AG04450 (cell line): ENCODE measurements around the gene METTL17. TPM values are rescaled to one million over a fixed set of nuclear protein-coding genes. Genes with fewer than 3 reads are reported as not detected.

Experiments used
- CTCF ChIA-PET: fragments of 300-600, 350-600 bp; formaldehyde crosslinking; extraction: SDS; loops from one replicate; lab custom pipeline; 2022; ENCODE audit warnings: antibody characterized with exemption, inconsistent platforms; lab: Charles Lee
- POLR2A ChIA-PET: fragments of 350-600 bp; formaldehyde crosslinking; extraction: SDS; loops from one replicate; lab custom pipeline; 2021; ENCODE audit warnings: antibody characterized with exemption, inconsistent platforms; lab: Yijun Ruan, JAX
- DNase-seq: peaks from one replicate; pipeline ENCODE4 v3.0.0-alpha.2; 2011; ENCODE audit warnings: low read depth, low spot score
- H3K27ac ChIP-seq: one replicate; pipeline ENCODE4 v1.5.1; 2012; ENCODE audit warnings: low read depth, low read length, control low read depth
- H3K27me3 ChIP-seq: one replicate; pipeline ENCODE4 v1.6.0; 2012; ENCODE audit warnings: low read length; ENCODE audit not compliant: control insufficient read depth, insufficient read depth
- H3K4me3 ChIP-seq: 2 replicates; pipeline ENCODE4 v1.5.1; 2011; ENCODE audit warnings: mild to moderate bottlenecking, low read depth, low read length, control low read depth
- H3K9me3 ChIP-seq: 2 replicates; pipeline ENCODE4 v1.5.1; 2012; ENCODE audit warnings: low read length; ENCODE audit not compliant: control insufficient read depth, insufficient read depth
- polyA plus RNA-seq: library from polyadenylated mRNA; depleted of rRNA; stranded (reverse); fragments of >200 nt; gene quantifications from 2 replicates; pipeline ENCODE4 v1.2.3, GENCODE V29; 2011
- TF ChIP-seq, protein P1 (sequence below): IDR thresholded peaks from 2 replicates; pipeline ENCODE4 v1.5.1; 2011; ENCODE audit warnings: low read depth, low read length, control low read depth, inconsistent platforms

METTL17 gene
- polyA plus RNA-seq, 1 experiment = 62.7 TPM

DNA sequence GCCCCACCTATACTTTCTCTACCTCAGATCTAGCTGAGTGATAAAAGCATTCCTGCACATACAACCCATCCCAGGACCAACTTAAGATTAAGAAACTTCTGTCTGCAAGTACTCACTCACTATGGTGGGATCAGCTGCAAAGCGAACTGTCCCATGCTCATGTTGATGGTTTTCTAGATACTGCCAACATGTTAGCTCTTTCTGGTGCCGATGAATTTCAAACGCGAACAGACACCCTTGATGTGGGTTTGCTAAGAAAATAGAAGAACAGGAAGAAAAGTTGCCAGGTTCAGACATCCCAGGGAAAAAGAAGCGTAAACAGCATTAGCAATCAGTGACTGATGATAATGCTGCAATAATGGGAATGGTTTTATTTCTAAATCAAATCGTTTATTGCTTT lies 7.8 kb downstream of the METTL17 start:
- ChIA-PET POLR2A (interaction anchor here (0.5 kb wide), 1 partner anchor 22 kb away, joined by 3 read pairs; no protein-coding TSS in a partner anchor), CTCF (interaction anchor here (0.6 to 7.7 kb wide), 8 partner anchors 8 to 140 kb away, joined by 3 to 55 read pairs (median 6); no protein-coding TSS in a partner anchor)
- Histone ChIP-seq H3K27ac (no peak overlapping the region), H3K4me3 (no peak overlapping the region), H3K27me3 (no peaks in the 10 kb centered on the region), H3K9me3 (no peaks in the 10 kb centered on the region)
- TF ChIP-seq, protein P1, sequence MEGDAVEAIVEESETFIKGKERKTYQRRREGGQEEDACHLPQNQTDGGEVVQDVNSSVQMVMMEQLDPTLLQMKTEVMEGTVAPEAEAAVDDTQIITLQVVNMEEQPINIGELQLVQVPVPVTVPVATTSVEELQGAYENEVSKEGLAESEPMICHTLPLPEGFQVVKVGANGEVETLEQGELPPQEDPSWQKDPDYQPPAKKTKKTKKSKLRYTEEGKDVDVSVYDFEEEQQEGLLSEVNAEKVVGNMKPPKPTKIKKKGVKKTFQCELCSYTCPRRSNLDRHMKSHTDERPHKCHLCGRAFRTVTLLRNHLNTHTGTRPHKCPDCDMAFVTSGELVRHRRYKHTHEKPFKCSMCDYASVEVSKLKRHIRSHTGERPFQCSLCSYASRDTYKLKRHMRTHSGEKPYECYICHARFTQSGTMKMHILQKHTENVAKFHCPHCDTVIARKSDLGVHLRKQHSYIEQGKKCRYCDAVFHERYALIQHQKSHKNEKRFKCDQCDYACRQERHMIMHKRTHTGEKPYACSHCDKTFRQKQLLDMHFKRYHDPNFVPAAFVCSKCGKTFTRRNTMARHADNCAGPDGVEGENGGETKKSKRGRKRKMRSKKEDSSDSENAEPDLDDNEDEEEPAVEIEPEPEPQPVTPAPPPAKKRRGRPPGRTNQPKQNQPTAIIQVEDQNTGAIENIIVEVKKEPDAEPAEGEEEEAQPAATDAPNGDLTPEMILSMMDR = no peak
- no peak for DNase-seq

DNA sequence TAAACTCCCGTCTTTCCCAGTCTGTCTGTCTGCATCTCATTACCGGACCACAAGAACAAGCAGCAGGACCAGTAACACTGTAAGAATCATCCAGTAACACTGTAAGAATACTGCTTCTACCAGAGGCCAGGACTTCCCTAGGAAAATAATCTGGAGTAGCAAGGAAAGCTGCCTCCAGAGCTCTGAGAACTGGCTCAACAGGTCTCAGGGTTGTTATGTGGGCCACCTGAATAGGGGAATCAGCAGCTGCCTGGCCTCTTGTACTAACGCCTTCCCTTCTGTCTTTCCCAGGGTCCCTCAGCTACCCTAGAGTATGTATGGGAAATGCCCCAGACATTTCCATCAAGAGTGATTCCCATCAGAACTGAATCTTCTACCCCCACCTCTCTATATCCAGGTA lies 8.4 kb downstream of the METTL17 start:
- ChIA-PET CTCF (interaction anchor here (1.3 to 7.7 kb wide), 5 partner anchors 10 to 106 kb away, joined by 3 to 55 read pairs (median 19); no protein-coding TSS in a partner anchor), POLR2A (no interaction called here)
- Histone ChIP-seq H3K27me3 (no peaks in the 10 kb centered on the region), H3K9me3 (no peaks in the 10 kb centered on the region), H3K4me3 (no peak overlapping the region), H3K27ac (no peak overlapping the region)
- DNase-seq = no peak
- TF ChIP-seq, protein P1 = no peak

DNA sequence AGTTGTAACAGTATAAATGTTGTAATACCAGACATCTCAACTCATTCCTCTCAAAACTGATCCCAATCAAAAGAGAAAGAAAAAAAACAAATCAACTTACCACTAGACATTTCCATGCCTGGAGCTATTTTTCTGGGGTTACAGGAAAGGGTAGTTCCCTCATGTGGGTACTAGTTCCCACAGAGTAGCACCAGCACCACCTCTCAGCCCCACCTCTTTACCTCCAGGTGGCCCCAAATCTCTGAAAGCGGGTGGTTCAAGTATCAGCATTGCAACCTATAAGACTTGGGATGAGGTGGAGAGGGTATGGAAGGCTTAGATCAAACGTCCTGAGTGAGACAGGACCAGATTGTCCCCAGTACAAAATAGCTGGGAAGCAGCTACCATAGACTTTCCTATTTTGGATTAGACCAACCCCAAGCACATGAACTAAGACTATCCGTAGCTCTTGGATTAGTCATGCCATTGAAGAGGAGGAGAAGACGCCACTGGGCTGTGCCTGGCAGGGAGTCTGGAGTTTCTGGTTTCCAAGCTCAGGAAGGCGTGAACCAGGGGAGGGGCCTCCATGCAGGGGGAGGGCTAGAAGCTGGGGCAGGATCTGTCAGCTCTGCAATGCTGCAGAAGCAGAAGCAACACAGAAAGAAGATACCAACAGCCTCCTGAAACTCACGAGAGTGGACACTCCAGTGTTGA lies 9.0 kb downstream of the METTL17 start, which contains the start of gene SLC39A2:
Gene SLC39A2 (plus strand): TSS at position 620 of the 693 bp plus-strand sequence. CDS start 154 bp downstream, outside the sequence.
- CTCF ChIA-PET = interaction anchor here (0.5 to 7.7 kb wide), 6 partner anchors 10 to 105 kb away, joined by 3 to 55 read pairs (median 11); no protein-coding TSS in a partner anchor
- Histone ChIP-seq H3K9me3 (no peaks in the 10 kb centered on the region), H3K4me3 (no peak within 1 kb of the TSS), H3K27me3 (no peaks in the 10 kb centered on the region), H3K27ac (no peak within 1 kb of the TSS)
- no peak for DNase-seq
- TF ChIP-seq, protein P1 = no peak
- POLR2A ChIA-PET = no interaction called here

DNA sequence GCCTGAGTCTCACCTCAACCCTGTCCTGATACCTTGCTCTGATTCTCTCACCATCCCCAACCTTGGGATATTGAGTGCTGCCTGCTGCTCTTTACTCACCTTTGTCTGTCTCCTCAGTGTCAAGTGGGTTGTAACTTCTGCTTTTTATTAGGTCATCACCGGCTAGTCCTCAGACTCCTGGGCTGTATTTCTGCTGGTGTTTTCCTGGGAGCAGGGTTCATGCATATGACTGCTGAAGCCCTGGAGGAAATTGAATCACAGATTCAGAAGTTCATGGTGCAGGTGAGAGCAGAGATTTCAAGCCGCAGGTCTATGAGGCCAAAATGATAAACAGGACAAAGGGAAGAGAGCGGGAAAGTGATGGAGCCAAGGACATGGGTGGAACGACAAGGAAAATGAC lies 9.8 kb downstream of the METTL17 start:
- ChIA-PET CTCF (interaction anchor here (1.7 to 7.7 kb wide), 4 partner anchors 15 to 104 kb away, joined by 5 to 55 read pairs (median 32); no protein-coding TSS in a partner anchor), POLR2A (no interaction called here)
- DNase-seq = no peak
- Histone ChIP-seq H3K4me3 (no peak overlapping the region), H3K27ac (no peak overlapping the region), H3K9me3 (no peaks in the 10 kb centered on the region), H3K27me3 (no peaks in the 10 kb centered on the region)
- TF ChIP-seq, protein P1 = no peak

DNA sequence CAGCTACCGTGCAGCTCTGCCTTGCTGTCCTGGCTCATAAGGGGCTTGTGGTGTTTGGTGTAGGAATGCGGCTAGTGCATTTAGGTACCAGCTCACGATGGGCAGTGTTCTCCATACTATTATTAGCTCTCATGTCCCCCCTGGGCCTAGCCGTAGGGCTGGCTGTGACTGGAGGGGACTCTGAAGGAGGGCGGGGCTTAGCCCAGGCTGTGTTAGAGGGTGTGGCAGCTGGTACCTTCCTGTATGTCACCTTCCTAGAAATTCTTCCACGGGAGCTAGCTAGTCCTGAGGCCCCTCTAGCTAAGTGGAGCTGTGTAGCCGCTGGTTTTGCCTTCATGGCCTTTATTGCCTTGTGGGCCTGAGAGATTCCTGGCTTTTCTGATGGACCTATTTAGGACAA lies 11.4 kb downstream of the METTL17 start:
- DNase-seq = no peak
- ChIA-PET CTCF (interaction anchor here (2.1 to 7.7 kb wide), 3 partner anchors 14 to 103 kb away, joined by 7 to 55 read pairs (median 46); no protein-coding TSS in a partner anchor), POLR2A (no interaction called here)
- H3K27me3 ChIP-seq = no peaks in the 10 kb centered on the region
- TF ChIP-seq, protein P1 = no peak
- H3K4me3 ChIP-seq = no peak overlapping the region
- no peak overlapping the region for H3K27ac ChIP-seq
- H3K9me3 ChIP-seq = no peaks in the 10 kb centered on the region
